PC-9 (cell line): ENCODE data around the gene HCCS. TPM values are rescaled to one million over a fixed set of nuclear protein-coding genes. Genes with fewer than 3 reads are reported as not detected.

ENCODE experiments used
- BruUV-seq: library from RNA; stranded (reverse); fragments of 400-500 nt; replicated peaks from 2 replicates; lab custom pipeline; 2021; lab: Mats Ljungman, UMichigan
- CTCF ChIA-PET: fragments of 300-600 bp; sonication (Branson Sonifier 250); formaldehyde crosslinking; loops from one replicate; lab custom pipeline; 2022; ENCODE audit warnings: antibody characterized with exemption; lab: Charles Lee
- POLR2A ChIA-PET: fragments of 300-600 bp; sonication (Branson Sonifier 250); formaldehyde crosslinking; loops from one replicate; lab custom pipeline; 2022; ENCODE audit warnings: antibody characterized with exemption; ENCODE audit not compliant: unreplicated experiment; lab: Charles Lee
- DNase-seq, 2 experiments: peaks; one replicate each; pipeline versions ENCODE4 v3.0.0 to v3.0.0-alpha.2; 2015 to 2022; ENCODE audit warnings: mixed read lengths in 1 of 2
- H2AFZ ChIP-seq: fragments of 200-600 bp; sonication (generic); 2 replicates; pipeline ENCODE4 v1.8.1; 2017; ENCODE audit warnings: antibody characterized with exemption
- H3F3A ChIP-seq: fragments of 200-600 bp; sonication (generic); 2 replicates; pipeline ENCODE4 v1.8.1; 2017; ENCODE audit warnings: antibody characterized with exemption, mild to moderate bottlenecking, low read depth; ENCODE audit not compliant: insufficient read depth
- H3K27ac ChIP-seq: fragments of 200-600 bp; sonication (generic); 2 replicates; pipeline ENCODE4 v1.6.1; 2016; ENCODE audit warnings: mixed run types
- H3K27me3 ChIP-seq: fragments of 200-600 bp; sonication (generic); 2 replicates; pipeline ENCODE4 v1.6.1; 2016; ENCODE audit warnings: low read depth, mixed run types; ENCODE audit not compliant: insufficient read depth
- H3K36me3 ChIP-seq: fragments of 200-600 bp; sonication (generic); 2 replicates; pipeline ENCODE4 v1.6.1; 2016; ENCODE audit warnings: low read depth, mixed run types
- H3K4me1 ChIP-seq: fragments of 200-600 bp; sonication (generic); replicated peaks from 2 replicates; pipeline ENCODE4 v1.6.1; 2016; ENCODE audit warnings: mixed run types; ENCODE audit not compliant: insufficient read depth
- H3K4me2 ChIP-seq: fragments of 200-600 bp; sonication (generic); 2 replicates; pipeline ENCODE4 v1.6.1; 2017; ENCODE audit warnings: mixed run types
- H3K4me3 ChIP-seq: fragments of 200-600 bp; sonication (generic); 2 replicates; pipeline ENCODE4 v1.6.1; 2016; ENCODE audit warnings: mixed run types
- H3K79me2 ChIP-seq: fragments of 200-600 bp; sonication (generic); 2 replicates; pipeline ENCODE4 v1.6.1; 2017; ENCODE audit warnings: low read depth, mixed run types
- H3K9me2 ChIP-seq: fragments of 200-600 bp; sonication (generic); 2 replicates; pipeline ENCODE4 v1.8.1; 2017; ENCODE audit warnings: mild to moderate bottlenecking; ENCODE audit not compliant: insufficient read depth
- H3K9me3 ChIP-seq: fragments of 200-600 bp; sonication (generic); 2 replicates; pipeline ENCODE4 v1.8.1; 2016; ENCODE audit warnings: low read depth; ENCODE audit not compliant: insufficient read depth
- H4K20me1 ChIP-seq: fragments of 200-600 bp; sonication (generic); 2 replicates; pipeline ENCODE4 v1.8.1; 2017; ENCODE audit not compliant: insufficient read depth
- CTCF ChIP-seq: fragments of 200-600 bp; sonication (generic); conservative IDR thresholded peaks from 2 replicates; pipeline ENCODE4 v1.6.1; 2017; ENCODE audit warnings: mixed run types, antibody characterized with exemption, mild to moderate bottlenecking, moderate library complexity
- EZH2 ChIP-seq: fragments of 200-600 bp; sonication (generic); IDR thresholded peaks from 2 replicates; pipeline ENCODE4 v1.8.0; 2017; ENCODE audit warnings: antibody characterized with exemption, low read depth
- intact Hi-C: fragments of 100-400 bp; cut with micrococcal nuclease; formaldehyde crosslinking; loops from one replicate; pipeline ENCODE4 v1.10.0; 2022; ENCODE audit not compliant: unreplicated experiment
- total RNA-seq: library from RNA; stranded (reverse); gene quantifications from 2 replicates; pipeline ENCODE4 v1.2.3, GENCODE V29; 2021

HCCS gene
- total RNA-seq, 1 experiment from 2014 or later = 38.5 TPM

GRCh38 chrX:11089802-11090201 is 21.3 kb upstream of the HCCS start:
- intact Hi-C loops = no loop called here
- Histone ChIP-seq H3K27me3 (no peaks in the 10 kb centered on the region), H2AFZ (no peak overlapping the region), H3K79me2 (no peaks in the 10 kb centered on the region), H3K9me2 (no peaks in the 10 kb centered on the region), H3K27ac (no peak overlapping the region), H4K20me1 (no peaks in the 10 kb centered on the region), H3F3A (no peaks in the 10 kb centered on the region), H3K4me3 (no peak overlapping the region), H3K9me3 (0 out of 2 replicates have a peak, but pooled peaks cover 6% of the 10 kb centered on the region), H3K4me1 (no peaks in the 10 kb centered on the region), H3K36me3 (no peaks in the 10 kb centered on the region), H3K4me2 (no peak overlapping the region)
- CTCF ChIA-PET = no interaction called here
- TF ChIP-seq EZH2 (no peak), CTCF (no peak)
- POLR2A ChIA-PET = no interaction called here
- no TSS peak for BruUV-seq
- DNase-seq = no peak

GRCh38 chrX:11097933-11098332 is 13.2 kb upstream of the HCCS start:
- H3K79me2 ChIP-seq = no peaks in the 10 kb centered on the region
- H3K9me3 ChIP-seq = no peaks in the 10 kb centered on the region
- no TSS peak for BruUV-seq
- no peak overlapping the region for H3K4me3 ChIP-seq
- H2AFZ ChIP-seq = no peak overlapping the region
- POLR2A ChIA-PET = no interaction called here
- H4K20me1 ChIP-seq = no peaks in the 10 kb centered on the region
- no peaks in the 10 kb centered on the region for H3K4me1 ChIP-seq
- no peaks in the 10 kb centered on the region for H3F3A ChIP-seq
- TF ChIP-seq EZH2 = no peak
- no peak for TF ChIP-seq CTCF
- CTCF ChIA-PET = no interaction called here
- DNase-seq = no peak
- H3K27ac ChIP-seq = no peak overlapping the region
- H3K9me2 ChIP-seq = no peaks in the 10 kb centered on the region
- no peak overlapping the region for H3K4me2 ChIP-seq
- H3K27me3 ChIP-seq = no peaks in the 10 kb centered on the region
- intact Hi-C loops = no loop called here
- no peaks in the 10 kb centered on the region for H3K36me3 ChIP-seq

GRCh38 chrX:11099465-11099864 is 11.7 kb upstream of the HCCS start:
- Histone ChIP-seq H3K4me2 (no peak overlapping the region), H2AFZ (no peak overlapping the region), H4K20me1 (no peaks in the 10 kb centered on the region), H3F3A (no peaks in the 10 kb centered on the region), H3K79me2 (no peaks in the 10 kb centered on the region), H3K36me3 (no peaks in the 10 kb centered on the region), H3K9me3 (no peaks in the 10 kb centered on the region), H3K9me2 (no peaks in the 10 kb centered on the region), H3K4me3 (no peak overlapping the region), H3K27me3 (no peaks in the 10 kb centered on the region), H3K4me1 (no peaks in the 10 kb centered on the region), H3K27ac (no peak overlapping the region)
- CTCF ChIA-PET = no interaction called here
- no peak for TF ChIP-seq EZH2
- TF ChIP-seq CTCF = no peak
- POLR2A ChIA-PET = no interaction called here
- intact Hi-C loops = no loop called here
- BruUV-seq = no TSS peak
- DNase-seq = no peak
